Right lobe of liver (tissue), 4 donors: ENCODE results near the gene STRAP.

ENCODE experiments used
- POLR2A ChIP-seq: fragments of 450-650 bp; IDR thresholded peaks from one replicate; pipeline ENCODE4 v1.6.1; 2017; ENCODE audit warnings: antibody characterized with exemption, mild to moderate bottlenecking
- TF ChIP-seq, protein P1 (sequence below), 4 donors: fragments of 200-600 bp in 3 of 4; fragments of 450-650 bp in 1 of 4; IDR thresholded peaks; one replicate each; pipeline versions ENCODE4 v1.5.1 to v1.8.0; 2016 to 2022; ENCODE audit warnings: antibody characterized with exemption in 4 of 4, mild to moderate bottlenecking in 2 of 4
- donor health status: DM: no; HTN: no; CAD: no.
- donor health status: DM: no; HTN: no; CAD: no.
- donor health status: DM: no; HTN: yes; CAD: no.

- no peak for TF ChIP-seq POLR2A
- TF ChIP-seq, protein P1, sequence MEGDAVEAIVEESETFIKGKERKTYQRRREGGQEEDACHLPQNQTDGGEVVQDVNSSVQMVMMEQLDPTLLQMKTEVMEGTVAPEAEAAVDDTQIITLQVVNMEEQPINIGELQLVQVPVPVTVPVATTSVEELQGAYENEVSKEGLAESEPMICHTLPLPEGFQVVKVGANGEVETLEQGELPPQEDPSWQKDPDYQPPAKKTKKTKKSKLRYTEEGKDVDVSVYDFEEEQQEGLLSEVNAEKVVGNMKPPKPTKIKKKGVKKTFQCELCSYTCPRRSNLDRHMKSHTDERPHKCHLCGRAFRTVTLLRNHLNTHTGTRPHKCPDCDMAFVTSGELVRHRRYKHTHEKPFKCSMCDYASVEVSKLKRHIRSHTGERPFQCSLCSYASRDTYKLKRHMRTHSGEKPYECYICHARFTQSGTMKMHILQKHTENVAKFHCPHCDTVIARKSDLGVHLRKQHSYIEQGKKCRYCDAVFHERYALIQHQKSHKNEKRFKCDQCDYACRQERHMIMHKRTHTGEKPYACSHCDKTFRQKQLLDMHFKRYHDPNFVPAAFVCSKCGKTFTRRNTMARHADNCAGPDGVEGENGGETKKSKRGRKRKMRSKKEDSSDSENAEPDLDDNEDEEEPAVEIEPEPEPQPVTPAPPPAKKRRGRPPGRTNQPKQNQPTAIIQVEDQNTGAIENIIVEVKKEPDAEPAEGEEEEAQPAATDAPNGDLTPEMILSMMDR (IDR thresholded peaks at IDR 0.05): no peak
Measured at GRCh38 chr12:15861404-15861803, 20.8 kb upstream of the STRAP start.
